Measurements from ENCODE around the gene RAVER2. TPM values are rescaled to one million over a fixed set of nuclear protein-coding genes. Genes with fewer than 3 reads are reported as not detected.

The RAVER2 gene
- total and polyA plus RNA-seq, 2 donors (not counting 3 experiments of a cell fraction or from before 2014, with no cell fraction given), result 6.0 to 13.9 TPM

- ChIA-PET CTCF (interaction anchor here (0.6 to 5.4 kb wide), 39 partner anchors 9 to 577 kb away, joined by 3 to 61 read pairs (median 4); partner anchors contain the start of gene JAK1), POLR2A (no interaction called here)
- Histone ChIP-seq H3K4me2 (ENCODE audit: insufficient read depth, low read length) (no peak overlapping the region), H3K9me1 (replicated peaks; ENCODE audit: control insufficient read depth, extremely low read depth, insufficient read depth, low read length) (no peaks in the 10 kb centered on the region), H3K4me3 (replicated peaks in 1 of 3; ENCODE audit: insufficient read depth in 1 of 3, low read depth in 1 of 3, low read length in 3 of 3) (no peak overlapping the region), H4K20me1 (replicated peaks; ENCODE audit: control insufficient read depth, extremely low read depth, insufficient read depth, low read length) (no peaks in the 10 kb centered on the region), H2AFZ (ENCODE audit: low read depth, low read length) (no peak overlapping the region), H3K9ac (replicated peaks; ENCODE audit: extremely low read depth, insufficient read depth, low read length) (no peak overlapping the region), H3K27me3 (ENCODE audit: control insufficient read depth in 2 of 2, insufficient read depth in 2 of 2, low read length in 2 of 2) (no peaks in the 10 kb centered on the region), H3K4me1 (ENCODE audit: control insufficient read depth, extremely low read depth, insufficient read depth, low read length) (peaks cover 2% of the 10 kb centered on the region), H3K27ac (ENCODE audit: insufficient read depth, low read depth, low read length) (no peak overlapping the region), H3K9me3 (replicated peaks; ENCODE audit: control insufficient read depth, insufficient read depth, low read length) (no peaks in the 10 kb centered on the region), H3K79me2 (ENCODE audit: control insufficient read depth, insufficient read depth, low read length) (no peaks in the 10 kb centered on the region), H3K36me3 (ENCODE audit: control insufficient read depth in 2 of 2, extremely low read depth in 1 of 2, insufficient read depth in 2 of 2, low read length in 2 of 2) (no peaks in the 10 kb centered on the region)
- DNase-seq (ENCODE audit: low read depth, low spot score), result peak; percentile 81
- peak; percentile 89 for FAIRE-seq
- TF ChIP-seq MAX (IDR thresholded peaks at IDR 0.05; ENCODE audit: insufficient read depth, insufficient read length) (no peak), CTCF (IDR thresholded peaks at IDR 0.05; ENCODE audit: extremely low read depth in 1 of 2, insufficient read depth in 1 of 2, low read depth in 1 of 2, low read length in 2 of 2) (peak; percentile 61 to 69), EZH2 (IDR thresholded peaks at IDR 0.05; ENCODE audit: borderline replicate concordance, low read depth, low read length, severe bottlenecking) (no peak)
- intact Hi-C loops (cut with micrococcal nuclease), result loop anchor here (1.0 to 10.0 kb wide), 7 partner anchors 80 to 555 kb away; partner anchors contain the start of gene CACHD1
- no TSS peak for BruUV-seq (replicated peaks)
- dilution Hi-C loops (cut with MboI; ENCODE audit: extremely low pct_ligation_motif_present, low sequenced_read_pairs), result no loop called here
These were observed 79.0 kb downstream of the RAVER2 start for GRCh38 chr1:64823691-64824476.
